Activated CD4-positive, alpha-beta T cell treated with anti-CD3 and anti-CD28 coated beads for 1 hour (primary cell): ENCODE measurements around the gene CHRDL2.
"Not testable (repeated sequence)": the region's sequence is repeated elsewhere in the genome, so short reads cannot be mapped to it uniquely, and the experiment has no call there.

Source experiments
- DNase-seq: peaks from one replicate; pipeline ENCODE4 v3.0.0-alpha.2; 2020

Gene CHRDL2

GRCh38 chr11:74663315-74663714, 67.9 kb downstream of the CHRDL2 start:
- DNase-seq = no peak

DNA sequence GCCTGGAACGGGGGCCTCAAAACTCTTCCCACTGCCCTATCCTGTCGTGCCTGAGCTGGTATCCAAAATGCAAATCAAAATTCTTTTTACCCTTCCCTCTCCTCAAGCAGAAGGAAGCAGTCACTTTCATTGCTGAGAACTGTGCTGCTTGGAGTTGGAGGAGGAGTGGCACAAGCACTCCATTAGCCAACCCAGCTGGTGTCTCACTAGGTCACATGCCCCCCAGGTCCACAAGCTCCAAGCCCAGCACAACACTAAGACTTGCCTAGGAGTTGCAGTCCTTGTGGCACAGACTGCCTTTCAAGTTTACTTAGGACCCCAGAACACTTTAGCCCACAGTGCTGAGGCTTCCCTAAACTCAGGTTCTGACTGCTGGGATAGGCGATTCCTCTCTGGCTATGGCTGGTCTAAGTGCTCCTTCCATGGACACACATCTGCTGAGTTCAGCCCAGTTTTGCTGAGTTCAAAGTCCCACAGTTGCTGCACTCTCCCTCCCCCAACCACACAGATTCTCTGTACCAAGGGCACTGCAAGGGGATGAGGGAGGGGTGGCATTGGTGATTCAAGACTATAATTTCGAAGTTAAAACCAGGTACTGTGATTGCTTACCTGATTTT, 68.6 kb downstream of the CHRDL2 start:
- DNase-seq = no peak

DNA sequence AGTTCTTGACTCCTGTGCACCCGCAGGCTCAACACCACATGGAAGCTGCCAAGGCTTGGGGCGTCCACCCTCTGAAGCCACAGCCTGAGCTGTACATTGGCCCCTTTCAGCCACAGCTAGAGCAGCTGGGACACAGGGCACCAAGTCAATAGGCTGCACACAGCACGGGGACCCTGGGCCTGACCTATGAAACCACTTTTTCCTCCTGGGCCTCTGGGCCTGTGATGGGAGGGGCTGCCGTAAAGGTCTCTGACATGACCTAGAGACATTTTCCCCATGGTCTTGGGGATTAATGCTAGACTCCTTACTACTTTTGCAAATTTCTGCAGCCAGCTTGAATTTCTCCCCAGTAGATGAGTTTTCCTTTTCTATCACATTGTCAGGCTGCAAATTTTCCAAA, 72.1 kb downstream of the CHRDL2 start:
- DNase-seq = not testable (repeated sequence)

DNA sequence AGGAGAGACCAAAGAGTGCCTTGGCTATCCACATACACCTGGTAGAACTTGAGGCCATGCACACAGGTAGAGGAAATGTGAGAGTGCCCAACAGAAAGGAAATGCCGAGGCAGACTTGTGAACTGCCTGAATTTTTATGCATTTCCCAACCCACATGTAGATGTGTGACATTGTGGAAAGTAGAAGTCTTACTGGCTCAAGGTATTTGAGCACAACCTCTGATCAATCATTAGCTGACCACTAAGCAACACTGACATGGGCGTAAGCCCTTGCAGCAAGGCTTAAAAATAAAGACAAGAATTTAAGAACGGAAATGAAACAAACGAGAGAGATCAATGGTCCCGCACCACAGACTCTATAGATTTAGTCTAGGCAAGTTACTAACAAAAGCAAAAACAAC, 76.2 kb downstream of the CHRDL2 start:
- DNase-seq = no peak

GRCh38 chr11:74650498-74650897, 80.7 kb downstream of the CHRDL2 start:
- DNase-seq = no peak

GRCh38 chr11:74648894-74649293, 82.3 kb downstream of the CHRDL2 start:
- no peak for DNase-seq

- DNase-seq = no peak
These were observed 83.4 kb downstream of the CHRDL2 start for GRCh38 chr11:74647831-74648230.

GRCh38 chr11:74647404-74647803, 83.8 kb downstream of the CHRDL2 start:
- no peak for DNase-seq

DNA sequence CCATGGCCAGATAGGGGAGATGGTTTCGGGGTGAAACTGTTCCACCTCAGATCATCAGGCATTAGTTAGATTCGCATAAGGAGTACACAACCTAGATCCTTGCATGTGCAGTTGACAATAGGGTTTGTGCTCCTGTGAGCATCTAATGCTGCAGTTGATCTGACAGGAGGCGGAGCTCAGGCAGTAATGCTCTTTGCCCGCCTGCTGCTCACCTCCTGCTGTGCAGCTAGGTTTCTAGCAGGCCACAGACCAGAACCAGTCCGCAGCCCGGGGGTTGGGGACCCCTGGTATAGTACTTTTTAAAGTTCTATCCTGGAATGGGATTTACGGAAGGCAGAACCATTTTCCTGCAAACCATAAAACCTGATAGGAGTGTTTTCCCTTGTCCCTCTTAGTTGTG, 84.3 kb downstream of the CHRDL2 start:
- no peak for DNase-seq
